Peyer's patch (tissue), 4 donors: Measurements from ENCODE around the gene SFT2D3.

Source experiments
- POLR2A ChIP-seq, 2 donors: fragments of 450-650 bp; IDR thresholded peaks; one replicate each; pipeline ENCODE4 v1.5.1; 2017; ENCODE audit warnings: antibody characterized with exemption in 2 of 2, mild to moderate bottlenecking in 2 of 2, moderate library complexity in 2 of 2
- TF ChIP-seq, protein P1 (sequence below), 6 experiments: fragments of 450-650 bp in 4 of 6; fragments of 200-600 bp in 2 of 6; sonication (generic) in 1 of 6; IDR thresholded peaks; one replicate each; pipeline ENCODE4 v1.5.1; 2017 to 2019; ENCODE audit warnings: antibody characterized with exemption in 6 of 6, mild to moderate bottlenecking in 3 of 6, moderate library complexity in 1 of 6

- no peak for TF ChIP-seq POLR2A (IDR thresholded peaks at IDR 0.05)
- TF ChIP-seq, protein P1, sequence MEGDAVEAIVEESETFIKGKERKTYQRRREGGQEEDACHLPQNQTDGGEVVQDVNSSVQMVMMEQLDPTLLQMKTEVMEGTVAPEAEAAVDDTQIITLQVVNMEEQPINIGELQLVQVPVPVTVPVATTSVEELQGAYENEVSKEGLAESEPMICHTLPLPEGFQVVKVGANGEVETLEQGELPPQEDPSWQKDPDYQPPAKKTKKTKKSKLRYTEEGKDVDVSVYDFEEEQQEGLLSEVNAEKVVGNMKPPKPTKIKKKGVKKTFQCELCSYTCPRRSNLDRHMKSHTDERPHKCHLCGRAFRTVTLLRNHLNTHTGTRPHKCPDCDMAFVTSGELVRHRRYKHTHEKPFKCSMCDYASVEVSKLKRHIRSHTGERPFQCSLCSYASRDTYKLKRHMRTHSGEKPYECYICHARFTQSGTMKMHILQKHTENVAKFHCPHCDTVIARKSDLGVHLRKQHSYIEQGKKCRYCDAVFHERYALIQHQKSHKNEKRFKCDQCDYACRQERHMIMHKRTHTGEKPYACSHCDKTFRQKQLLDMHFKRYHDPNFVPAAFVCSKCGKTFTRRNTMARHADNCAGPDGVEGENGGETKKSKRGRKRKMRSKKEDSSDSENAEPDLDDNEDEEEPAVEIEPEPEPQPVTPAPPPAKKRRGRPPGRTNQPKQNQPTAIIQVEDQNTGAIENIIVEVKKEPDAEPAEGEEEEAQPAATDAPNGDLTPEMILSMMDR (IDR thresholded peaks at IDR 0.05) = no peak
These were observed 25.7 kb upstream of the SFT2D3 start, which contains the start of gene LIMS2 for GRCh38 chr2:127675331-127676261.
